MV-4-11 (cell line): ENCODE data around the gene AP1S2.
"Not testable (repeated sequence)": the region's sequence is repeated elsewhere in the genome, so short reads cannot be mapped to it uniquely, and the experiment has no call there.

Source experiments
- DNase-seq: peaks from one replicate; lab custom pipeline; 2025; lab: John Stamatoyannopoulos, UW

The AP1S2 gene

GRCh38 chrX:15854712-15855567 lies at the start of gene AP1S2:
AP1S2 (minus strand) TSS chrX:15854813; CDS start chrX:15852524, 2,289 bp downstream.
- DNase-seq, result peak; percentile 90

- DNase-seq, result peak; percentile 94
These were observed 48.6 kb upstream of the AP1S2 start for GRCh38 chrX:15903186-15903681.

GRCh38 chrX:15895334-15895733 lies 40.7 kb upstream of the AP1S2 start:
- no peak for DNase-seq

GRCh38 chrX:15894724-15895123 lies 40.1 kb upstream of the AP1S2 start:
- DNase-seq, result no peak

GRCh38 chrX:15890463-15890862 lies 35.9 kb upstream of the AP1S2 start:
- DNase-seq, result no peak

- no peak for DNase-seq
These were observed 33.4 kb upstream of the AP1S2 start for GRCh38 chrX:15888062-15888461.

- DNase-seq, result no peak
These were observed 28.9 kb upstream of the AP1S2 start for GRCh38 chrX:15883540-15883863.

GRCh38 chrX:15882704-15883539 lies 28.3 kb upstream of the AP1S2 start:
- peak; percentile 95 for DNase-seq

GRCh38 chrX:15881381-15881897 lies 26.8 kb upstream of the AP1S2 start:
- DNase-seq, result no peak

GRCh38 chrX:15877914-15878313 lies 23.3 kb upstream of the AP1S2 start:
- not testable (repeated sequence) for DNase-seq

- no peak for DNase-seq
These were observed 22.8 kb upstream of the AP1S2 start for GRCh38 chrX:15877380-15877779.

- no peak for DNase-seq
These were observed 20.1 kb upstream of the AP1S2 start for GRCh38 chrX:15874672-15875071.

GRCh38 chrX:15873566-15873965 lies 19.0 kb upstream of the AP1S2 start:
- DNase-seq, result no peak

- DNase-seq, result no peak
These were observed 15.7 kb upstream of the AP1S2 start for GRCh38 chrX:15870310-15870709.

- no peak for DNase-seq
These were observed 15.1 kb upstream of the AP1S2 start for GRCh38 chrX:15869695-15870094.

GRCh38 chrX:15866147-15866546 lies 11.5 kb upstream of the AP1S2 start:
- DNase-seq, result peak; percentile 15

GRCh38 chrX:15864629-15865028 lies 10.0 kb upstream of the AP1S2 start:
- DNase-seq, result no peak

- peak; percentile 37 for DNase-seq
These were observed 9.4 kb upstream of the AP1S2 start for GRCh38 chrX:15864023-15864422.

- DNase-seq, result no peak
These were observed 6.3 kb upstream of the AP1S2 start for GRCh38 chrX:15860921-15861320.

- no peak for DNase-seq
These were observed 3.4 kb upstream of the AP1S2 start for GRCh38 chrX:15858051-15858450.

- no peak for DNase-seq
These were observed 2.0 kb upstream of the AP1S2 start for GRCh38 chrX:15856636-15857035.

- DNase-seq, result peak; percentile 49
These were observed 1.6 kb upstream of the AP1S2 start for GRCh38 chrX:15856222-15856587.
